ENCODE data around the gene SERPIND1. TPM values are rescaled to one million over a fixed set of nuclear protein-coding genes. Genes with fewer than 3 reads are reported as not detected.

The SERPIND1 gene
- total and polyA plus RNA-seq, 2 of the 8 experiments (the other 6 are each of a cell fraction or from before 2014, with no cell fraction given), result not detected

DNA sequence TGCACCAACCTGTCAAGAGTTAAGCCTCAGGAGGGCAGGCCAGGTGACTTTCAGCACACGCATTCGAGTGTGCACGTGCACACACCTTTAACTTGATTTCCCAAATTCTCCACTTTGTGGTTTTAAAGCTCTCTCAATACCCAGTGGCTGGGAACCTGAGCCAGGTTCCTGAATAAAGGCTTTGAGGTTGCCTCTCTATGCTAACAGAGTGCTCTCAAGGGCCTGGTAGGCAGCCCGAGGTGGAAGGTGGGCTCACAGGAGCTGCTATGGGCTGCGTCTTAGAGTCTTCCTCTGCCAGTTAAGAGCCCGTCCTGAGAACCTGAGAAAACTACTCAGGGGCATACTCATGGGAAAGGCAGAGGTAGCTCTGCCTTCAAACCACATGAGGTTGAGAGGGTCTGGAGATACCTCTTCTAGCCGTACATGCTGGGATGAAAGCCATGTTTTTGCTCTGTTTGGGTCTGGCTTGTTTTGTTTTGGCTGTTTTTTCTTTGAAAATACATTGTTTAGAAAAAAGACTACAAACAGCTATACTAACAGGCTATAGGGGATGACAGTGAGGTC, 11.6 kb upstream of the SERPIND1 start (continued):
- TF ChIP-seq, protein P1, sequence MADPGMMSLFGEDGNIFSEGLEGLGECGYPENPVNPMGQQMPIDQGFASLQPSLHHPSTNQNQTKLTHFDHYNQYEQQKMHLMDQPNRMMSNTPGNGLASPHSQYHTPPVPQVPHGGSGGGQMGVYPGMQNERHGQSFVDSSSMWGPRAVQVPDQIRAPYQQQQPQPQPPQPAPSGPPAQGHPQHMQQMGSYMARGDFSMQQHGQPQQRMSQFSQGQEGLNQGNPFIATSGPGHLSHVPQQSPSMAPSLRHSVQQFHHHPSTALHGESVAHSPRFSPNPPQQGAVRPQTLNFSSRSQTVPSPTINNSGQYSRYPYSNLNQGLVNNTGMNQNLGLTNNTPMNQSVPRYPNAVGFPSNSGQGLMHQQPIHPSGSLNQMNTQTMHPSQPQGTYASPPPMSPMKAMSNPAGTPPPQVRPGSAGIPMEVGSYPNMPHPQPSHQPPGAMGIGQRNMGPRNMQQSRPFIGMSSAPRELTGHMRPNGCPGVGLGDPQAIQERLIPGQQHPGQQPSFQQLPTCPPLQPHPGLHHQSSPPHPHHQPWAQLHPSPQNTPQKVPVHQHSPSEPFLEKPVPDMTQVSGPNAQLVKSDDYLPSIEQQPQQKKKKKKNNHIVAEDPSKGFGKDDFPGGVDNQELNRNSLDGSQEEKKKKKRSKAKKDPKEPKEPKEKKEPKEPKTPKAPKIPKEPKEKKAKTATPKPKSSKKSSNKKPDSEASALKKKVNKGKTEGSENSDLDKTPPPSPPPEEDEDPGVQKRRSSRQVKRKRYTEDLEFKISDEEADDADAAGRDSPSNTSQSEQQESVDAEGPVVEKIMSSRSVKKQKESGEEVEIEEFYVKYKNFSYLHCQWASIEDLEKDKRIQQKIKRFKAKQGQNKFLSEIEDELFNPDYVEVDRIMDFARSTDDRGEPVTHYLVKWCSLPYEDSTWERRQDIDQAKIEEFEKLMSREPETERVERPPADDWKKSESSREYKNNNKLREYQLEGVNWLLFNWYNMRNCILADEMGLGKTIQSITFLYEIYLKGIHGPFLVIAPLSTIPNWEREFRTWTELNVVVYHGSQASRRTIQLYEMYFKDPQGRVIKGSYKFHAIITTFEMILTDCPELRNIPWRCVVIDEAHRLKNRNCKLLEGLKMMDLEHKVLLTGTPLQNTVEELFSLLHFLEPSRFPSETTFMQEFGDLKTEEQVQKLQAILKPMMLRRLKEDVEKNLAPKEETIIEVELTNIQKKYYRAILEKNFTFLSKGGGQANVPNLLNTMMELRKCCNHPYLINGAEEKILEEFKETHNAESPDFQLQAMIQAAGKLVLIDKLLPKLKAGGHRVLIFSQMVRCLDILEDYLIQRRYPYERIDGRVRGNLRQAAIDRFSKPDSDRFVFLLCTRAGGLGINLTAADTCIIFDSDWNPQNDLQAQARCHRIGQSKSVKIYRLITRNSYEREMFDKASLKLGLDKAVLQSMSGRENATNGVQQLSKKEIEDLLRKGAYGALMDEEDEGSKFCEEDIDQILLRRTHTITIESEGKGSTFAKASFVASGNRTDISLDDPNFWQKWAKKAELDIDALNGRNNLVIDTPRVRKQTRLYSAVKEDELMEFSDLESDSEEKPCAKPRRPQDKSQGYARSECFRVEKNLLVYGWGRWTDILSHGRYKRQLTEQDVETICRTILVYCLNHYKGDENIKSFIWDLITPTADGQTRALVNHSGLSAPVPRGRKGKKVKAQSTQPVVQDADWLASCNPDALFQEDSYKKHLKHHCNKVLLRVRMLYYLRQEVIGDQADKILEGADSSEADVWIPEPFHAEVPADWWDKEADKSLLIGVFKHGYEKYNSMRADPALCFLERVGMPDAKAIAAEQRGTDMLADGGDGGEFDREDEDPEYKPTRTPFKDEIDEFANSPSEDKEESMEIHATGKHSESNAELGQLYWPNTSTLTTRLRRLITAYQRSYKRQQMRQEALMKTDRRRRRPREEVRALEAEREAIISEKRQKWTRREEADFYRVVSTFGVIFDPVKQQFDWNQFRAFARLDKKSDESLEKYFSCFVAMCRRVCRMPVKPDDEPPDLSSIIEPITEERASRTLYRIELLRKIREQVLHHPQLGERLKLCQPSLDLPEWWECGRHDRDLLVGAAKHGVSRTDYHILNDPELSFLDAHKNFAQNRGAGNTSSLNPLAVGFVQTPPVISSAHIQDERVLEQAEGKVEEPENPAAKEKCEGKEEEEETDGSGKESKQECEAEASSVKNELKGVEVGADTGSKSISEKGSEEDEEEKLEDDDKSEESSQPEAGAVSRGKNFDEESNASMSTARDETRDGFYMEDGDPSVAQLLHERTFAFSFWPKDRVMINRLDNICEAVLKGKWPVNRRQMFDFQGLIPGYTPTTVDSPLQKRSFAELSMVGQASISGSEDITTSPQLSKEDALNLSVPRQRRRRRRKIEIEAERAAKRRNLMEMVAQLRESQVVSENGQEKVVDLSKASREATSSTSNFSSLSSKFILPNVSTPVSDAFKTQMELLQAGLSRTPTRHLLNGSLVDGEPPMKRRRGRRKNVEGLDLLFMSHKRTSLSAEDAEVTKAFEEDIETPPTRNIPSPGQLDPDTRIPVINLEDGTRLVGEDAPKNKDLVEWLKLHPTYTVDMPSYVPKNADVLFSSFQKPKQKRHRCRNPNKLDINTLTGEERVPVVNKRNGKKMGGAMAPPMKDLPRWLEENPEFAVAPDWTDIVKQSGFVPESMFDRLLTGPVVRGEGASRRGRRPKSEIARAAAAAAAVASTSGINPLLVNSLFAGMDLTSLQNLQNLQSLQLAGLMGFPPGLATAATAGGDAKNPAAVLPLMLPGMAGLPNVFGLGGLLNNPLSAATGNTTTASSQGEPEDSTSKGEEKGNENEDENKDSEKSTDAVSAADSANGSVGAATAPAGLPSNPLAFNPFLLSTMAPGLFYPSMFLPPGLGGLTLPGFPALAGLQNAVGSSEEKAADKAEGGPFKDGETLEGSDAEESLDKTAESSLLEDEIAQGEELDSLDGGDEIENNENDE (IDR thresholded peaks at IDR 0.05; ENCODE audit: insufficient replicate concordance, low read length), result no peak
- TF ChIP-seq RBBP5 (IDR thresholded peaks at IDR 0.05; ENCODE audit: borderline replicate concordance, low read depth, low read length), result no peak
- no peak for TF ChIP-seq RFX5 (IDR thresholded peaks at IDR 0.05; ENCODE audit: borderline replicate concordance, low read depth, low read length)
- TF ChIP-seq ZNF274 (IDR thresholded peaks at IDR 0.05; ENCODE audit: borderline replicate concordance, extremely low read depth, low read length), result no peak
- TF ChIP-seq PHF8 (conservative IDR thresholded peaks at IDR 0.05; ENCODE audit: low read depth, low read length), result no peak
- no peak for TF ChIP-seq TEAD4 (IDR thresholded peaks at IDR 0.05; ENCODE audit: low read depth, low read length)
- TF ChIP-seq, protein P2, sequence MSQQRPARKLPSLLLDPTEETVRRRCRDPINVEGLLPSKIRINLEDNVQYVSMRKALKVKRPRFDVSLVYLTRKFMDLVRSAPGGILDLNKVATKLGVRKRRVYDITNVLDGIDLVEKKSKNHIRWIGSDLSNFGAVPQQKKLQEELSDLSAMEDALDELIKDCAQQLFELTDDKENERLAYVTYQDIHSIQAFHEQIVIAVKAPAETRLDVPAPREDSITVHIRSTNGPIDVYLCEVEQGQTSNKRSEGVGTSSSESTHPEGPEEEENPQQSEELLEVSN (IDR thresholded peaks at IDR 0.05), result no peak
- TF ChIP-seq BACH1 (IDR thresholded peaks at IDR 0.05; ENCODE audit: low read length), result no peak
- TF ChIP-seq SIN3A (conservative IDR thresholded peaks at IDR 0.05 in 1 of 2, IDR thresholded peaks at IDR 0.05 in 1 of 2; ENCODE audit: low read depth in 1 of 2, low read length in 2 of 2), result no peak
- TF ChIP-seq YY1 (IDR thresholded peaks at IDR 0.05; ENCODE audit: low read depth, low read length), result no peak
- TF ChIP-seq NRF1 (IDR thresholded peaks at IDR 0.05; ENCODE audit: low read depth, low read length), result no peak

Data from H1 (cell line).